Measurements from ENCODE around the gene TPK1. TPM values are rescaled to one million over a fixed set of nuclear protein-coding genes. Genes with fewer than 3 reads are reported as not detected.
"Not testable (repeated sequence)": the region's sequence is repeated elsewhere in the genome, so short reads cannot be mapped to it uniquely, and the experiment has no call there.

The TPK1 gene
- total RNA-seq, 3 donors from 2014 or later (not counting 1 experiment from before 2014, with no cell fraction given): 20.9 to 28.6 (median 25.3) TPM

DNA sequence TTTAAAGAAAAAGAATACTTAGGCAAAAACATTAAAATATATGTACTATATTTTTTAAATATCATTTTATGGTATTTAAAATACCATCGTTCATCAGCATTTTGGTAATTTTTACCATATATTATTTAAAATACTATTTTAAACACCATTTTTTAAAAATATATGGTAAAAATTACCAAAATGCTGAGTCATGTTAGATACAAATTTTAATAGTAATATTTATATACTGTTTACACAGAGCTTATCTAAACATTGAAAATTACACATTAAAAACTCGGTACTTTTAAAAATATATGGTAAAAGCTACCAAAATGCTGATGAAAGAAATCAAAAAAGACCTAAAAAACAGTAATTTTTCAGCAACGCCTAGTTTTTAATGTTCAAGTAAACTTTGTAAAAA is 105.6 kb downstream of the TPK1 start:
- no peaks in the 10 kb centered on the region for H3K4me1 ChIP-seq (ENCODE audit: control insufficient read depth, insufficient read depth, low read length)
- DNase-seq (no peak), ATAC-seq (no peak)
- Mint-ChIP-seq H3K27ac (no peak overlapping the region), H3K9me3 (no peaks in the 10 kb centered on the region), H3K4me3 (no peak overlapping the region), H3K4me1 (no peaks in the 10 kb centered on the region), H3K36me3 (no peaks in the 10 kb centered on the region), H3K27me3 (ENCODE audit: low read depth in 2 of 2) (no peaks in the 10 kb centered on the region)
- no peak overlapping the region for H3K4me3 ChIP-seq (ENCODE audit: low read length)
- no peaks in the 10 kb centered on the region for H3K27me3 ChIP-seq (ENCODE audit: control insufficient read depth, insufficient read depth, low read length)
- intact Hi-C loops (cut with micrococcal nuclease): no loop called here
- no peaks in the 10 kb centered on the region for H3K36me3 ChIP-seq (ENCODE audit: control insufficient read depth, insufficient read depth, low read length)
- no CpG with 5 or more reads among the region's 3 CpGs for WGBS (ENCODE audit: insufficient coverage)
- H3K27ac ChIP-seq (ENCODE audit: low read length): no peak overlapping the region
- no peaks in the 10 kb centered on the region for H3K9me3 ChIP-seq (ENCODE audit: control insufficient read depth, insufficient read depth, low read length)
- TF ChIP-seq, protein P1, sequence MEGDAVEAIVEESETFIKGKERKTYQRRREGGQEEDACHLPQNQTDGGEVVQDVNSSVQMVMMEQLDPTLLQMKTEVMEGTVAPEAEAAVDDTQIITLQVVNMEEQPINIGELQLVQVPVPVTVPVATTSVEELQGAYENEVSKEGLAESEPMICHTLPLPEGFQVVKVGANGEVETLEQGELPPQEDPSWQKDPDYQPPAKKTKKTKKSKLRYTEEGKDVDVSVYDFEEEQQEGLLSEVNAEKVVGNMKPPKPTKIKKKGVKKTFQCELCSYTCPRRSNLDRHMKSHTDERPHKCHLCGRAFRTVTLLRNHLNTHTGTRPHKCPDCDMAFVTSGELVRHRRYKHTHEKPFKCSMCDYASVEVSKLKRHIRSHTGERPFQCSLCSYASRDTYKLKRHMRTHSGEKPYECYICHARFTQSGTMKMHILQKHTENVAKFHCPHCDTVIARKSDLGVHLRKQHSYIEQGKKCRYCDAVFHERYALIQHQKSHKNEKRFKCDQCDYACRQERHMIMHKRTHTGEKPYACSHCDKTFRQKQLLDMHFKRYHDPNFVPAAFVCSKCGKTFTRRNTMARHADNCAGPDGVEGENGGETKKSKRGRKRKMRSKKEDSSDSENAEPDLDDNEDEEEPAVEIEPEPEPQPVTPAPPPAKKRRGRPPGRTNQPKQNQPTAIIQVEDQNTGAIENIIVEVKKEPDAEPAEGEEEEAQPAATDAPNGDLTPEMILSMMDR (IDR thresholded peaks at IDR 0.05): no peak

DNA sequence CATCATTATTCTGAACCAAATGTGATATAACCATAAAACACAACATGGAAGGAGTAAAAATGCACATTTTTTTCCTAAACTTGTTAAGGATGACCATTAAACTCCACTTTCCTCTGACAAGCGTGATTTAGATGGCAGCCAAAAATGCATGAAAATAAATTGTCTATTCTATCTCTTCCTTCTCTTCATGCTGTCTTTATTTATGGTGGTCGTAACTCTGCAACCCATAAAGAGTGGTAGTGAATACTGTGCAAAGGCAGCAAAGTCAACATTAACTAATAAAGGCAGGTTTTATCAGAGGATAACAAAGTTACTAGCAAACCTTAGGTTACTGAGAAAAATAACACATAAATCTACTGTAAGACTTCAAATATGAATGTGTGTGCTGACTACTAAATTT is 106.6 kb downstream of the TPK1 start:
- no peak overlapping the region for H3K27ac Mint-ChIP-seq
- Histone ChIP-seq H3K27me3 (ENCODE audit: control insufficient read depth, insufficient read depth, low read length) (no peaks in the 10 kb centered on the region), H3K4me1 (ENCODE audit: control insufficient read depth, insufficient read depth, low read length) (no peaks in the 10 kb centered on the region), H3K4me3 (ENCODE audit: low read length) (no peak overlapping the region), H3K9me3 (ENCODE audit: control insufficient read depth, insufficient read depth, low read length) (no peaks in the 10 kb centered on the region), H3K27ac (ENCODE audit: low read length) (no peak overlapping the region), H3K36me3 (ENCODE audit: control insufficient read depth, insufficient read depth, low read length) (no peaks in the 10 kb centered on the region)
- no peaks in the 10 kb centered on the region for H3K27me3 Mint-ChIP-seq (ENCODE audit: low read depth in 2 of 2)
- no peaks in the 10 kb centered on the region for H3K36me3 Mint-ChIP-seq
- no peak overlapping the region for H3K4me3 Mint-ChIP-seq
- H3K4me1 Mint-ChIP-seq: no peaks in the 10 kb centered on the region
- no peaks in the 10 kb centered on the region for H3K9me3 Mint-ChIP-seq
- TF ChIP-seq, protein P1 (IDR thresholded peaks at IDR 0.05): no peak
- ATAC-seq: no peak
- intact Hi-C loops (cut with micrococcal nuclease): no loop called here
- 100% methylated on average over 1 of the region's 2 CpGs for WGBS (ENCODE audit: insufficient coverage)
- no peak for DNase-seq

DNA sequence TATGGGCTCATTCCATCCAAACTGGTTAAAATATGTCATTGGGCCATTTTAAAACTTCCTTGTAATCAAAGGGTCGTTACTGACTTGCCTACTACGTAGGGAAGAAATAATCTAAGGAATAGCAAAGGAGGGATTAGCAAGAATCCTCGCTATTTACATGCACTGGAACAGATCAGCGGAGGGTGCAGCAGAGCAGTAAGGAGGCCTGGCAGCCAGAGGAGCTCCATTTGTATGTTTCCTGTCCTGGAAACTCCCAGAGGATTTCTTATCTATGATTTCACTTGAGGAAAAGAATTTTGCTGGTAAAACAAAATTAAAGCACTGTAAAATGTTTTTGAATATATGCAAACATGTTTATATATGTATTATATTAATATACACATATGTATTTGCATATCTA is 107.3 kb downstream of the TPK1 start:
- Histone ChIP-seq H3K36me3 (ENCODE audit: control insufficient read depth, insufficient read depth, low read length) (no peaks in the 10 kb centered on the region), H3K27me3 (ENCODE audit: control insufficient read depth, insufficient read depth, low read length) (no peaks in the 10 kb centered on the region), H3K9me3 (ENCODE audit: control insufficient read depth, insufficient read depth, low read length) (no peaks in the 10 kb centered on the region), H3K27ac (ENCODE audit: low read length) (no peak overlapping the region), H3K4me1 (ENCODE audit: control insufficient read depth, insufficient read depth, low read length) (no peaks in the 10 kb centered on the region), H3K4me3 (ENCODE audit: low read length) (no peak overlapping the region)
- Mint-ChIP-seq H3K4me1 (no peaks in the 10 kb centered on the region), H3K4me3 (no peak overlapping the region), H3K36me3 (no peaks in the 10 kb centered on the region), H3K27ac (no peak overlapping the region), H3K27me3 (ENCODE audit: low read depth in 2 of 2) (no peaks in the 10 kb centered on the region), H3K9me3 (no peaks in the 10 kb centered on the region)
- ATAC-seq (no peak), DNase-seq (no peak)
- TF ChIP-seq, protein P1 (IDR thresholded peaks at IDR 0.05): no peak
- intact Hi-C loops (cut with micrococcal nuclease): no loop called here
- 96% methylated on average over 4 of the region's 4 CpGs for WGBS (ENCODE audit: insufficient coverage)

DNA sequence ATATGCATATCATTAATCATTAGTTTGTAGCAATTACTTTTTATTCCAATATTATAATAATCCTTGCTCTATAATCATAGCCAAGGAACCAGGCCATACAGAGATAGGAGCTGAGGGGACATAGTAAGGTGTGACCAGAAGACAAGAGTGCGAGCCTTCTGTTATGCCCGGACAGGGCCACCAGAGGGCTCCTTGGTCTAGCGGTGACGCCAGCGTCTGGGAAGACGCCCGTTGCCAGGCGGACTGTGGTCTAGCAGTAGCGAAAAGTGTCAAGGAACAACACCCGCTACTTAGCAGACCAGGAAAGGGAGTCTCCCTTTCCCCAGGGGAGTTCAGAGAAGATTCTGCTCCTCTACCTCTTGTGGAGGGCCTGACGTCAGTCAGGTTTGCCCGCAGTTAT is 109.0 kb downstream of the TPK1 start:
- H3K9me3 Mint-ChIP-seq; H3K27ac Mint-ChIP-seq; DNase-seq; ATAC-seq; H3K4me1 ChIP-seq (ENCODE audit: control insufficient read depth, insufficient read depth, low read length); H3K27me3 ChIP-seq (ENCODE audit: control insufficient read depth, insufficient read depth, low read length); H3K27ac ChIP-seq (ENCODE audit: low read length); H3K27me3 Mint-ChIP-seq (ENCODE audit: low read depth in 2 of 2); H3K4me1 Mint-ChIP-seq; H3K36me3 Mint-ChIP-seq; intact Hi-C loops (cut with micrococcal nuclease); H3K9me3 ChIP-seq (ENCODE audit: control insufficient read depth, insufficient read depth, low read length); H3K36me3 ChIP-seq (ENCODE audit: control insufficient read depth, insufficient read depth, low read length); H3K4me3 Mint-ChIP-seq; H3K4me3 ChIP-seq (ENCODE audit: low read length): not testable (repeated sequence)
- 95% methylated on average over 11 of the region's 12 CpGs for WGBS (ENCODE audit: insufficient coverage)
